Measurements from ENCODE around the gene ZC3H18.

ZC3H18 gene

GRCh38 chr16:88610080-88610479 lies 39.9 kb downstream of the ZC3H18 start:
- DNase-seq = no peak

- DNase-seq = no peak
These were observed 41.0 kb downstream of the ZC3H18 start for GRCh38 chr16:88610909-88611812.

- no peak for DNase-seq
These were observed 43.1 kb downstream of the ZC3H18 start for GRCh38 chr16:88613293-88613692.

DNA sequence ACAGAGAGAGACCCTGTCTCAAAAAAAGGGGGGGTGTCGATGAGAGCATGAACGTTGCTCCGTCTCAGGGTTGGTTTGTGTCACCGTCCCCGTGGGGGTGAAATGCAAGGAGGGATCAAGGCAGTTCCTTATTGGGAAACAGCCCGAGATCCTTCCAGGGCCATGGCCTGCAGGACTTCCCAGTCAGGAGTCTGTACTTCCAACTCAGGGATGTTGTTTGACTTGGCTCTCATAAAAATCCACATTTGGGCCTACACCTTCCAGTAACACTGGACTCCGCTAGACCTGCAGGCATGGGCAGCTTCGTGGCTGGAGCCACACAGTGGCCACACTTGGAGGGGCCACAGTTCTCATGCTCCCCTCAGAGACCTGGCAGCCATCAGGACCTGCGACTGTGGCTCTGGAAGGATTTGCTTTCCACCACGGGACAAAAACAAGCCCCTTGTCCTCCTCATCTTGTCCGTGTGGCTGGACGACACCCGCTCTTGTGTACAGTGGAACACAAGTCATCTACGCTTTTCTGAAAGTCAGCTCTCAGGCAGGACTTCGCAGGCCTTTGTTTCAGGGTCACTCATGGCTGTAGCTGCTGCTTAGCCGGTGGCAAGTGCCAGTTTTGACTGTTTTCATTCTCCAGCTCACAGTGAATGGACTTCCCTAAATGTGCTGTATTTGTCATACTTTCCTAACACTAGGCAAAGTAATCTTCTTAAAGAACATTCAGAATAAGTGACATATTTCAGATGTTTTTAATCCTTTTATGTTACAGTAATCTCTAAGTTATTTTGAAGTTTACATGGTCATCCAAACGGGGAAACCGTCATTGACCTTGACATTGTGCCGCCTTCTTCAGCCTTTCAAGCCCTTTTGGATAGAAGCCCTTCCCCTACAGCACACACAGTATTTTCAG lies 44.0 kb downstream of the ZC3H18 start:
- no peak for DNase-seq

- DNase-seq = no peak
These were observed 44.8 kb downstream of the ZC3H18 start for GRCh38 chr16:88614818-88615580.

DNA sequence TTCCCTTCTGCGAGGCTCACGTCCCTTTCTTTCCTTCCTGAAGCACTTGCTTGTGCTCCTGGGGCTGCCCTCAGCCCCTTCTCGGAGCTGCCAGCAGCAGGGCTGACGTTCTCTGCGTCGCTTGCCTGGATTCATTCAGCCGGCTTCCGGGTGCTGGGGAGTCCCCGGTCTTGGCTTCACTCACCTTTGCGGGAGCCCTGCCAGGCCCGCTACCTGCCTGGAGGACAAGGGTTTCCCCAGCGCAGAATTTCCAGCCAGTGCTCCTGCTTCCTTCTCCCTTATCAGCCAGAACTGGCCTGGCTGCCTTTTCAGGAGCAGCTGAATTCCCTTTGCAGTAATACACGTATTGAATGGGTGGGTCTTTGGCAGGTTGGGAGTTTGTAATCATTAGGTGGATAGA lies 46.1 kb downstream of the ZC3H18 start:
- no peak for DNase-seq

DNA sequence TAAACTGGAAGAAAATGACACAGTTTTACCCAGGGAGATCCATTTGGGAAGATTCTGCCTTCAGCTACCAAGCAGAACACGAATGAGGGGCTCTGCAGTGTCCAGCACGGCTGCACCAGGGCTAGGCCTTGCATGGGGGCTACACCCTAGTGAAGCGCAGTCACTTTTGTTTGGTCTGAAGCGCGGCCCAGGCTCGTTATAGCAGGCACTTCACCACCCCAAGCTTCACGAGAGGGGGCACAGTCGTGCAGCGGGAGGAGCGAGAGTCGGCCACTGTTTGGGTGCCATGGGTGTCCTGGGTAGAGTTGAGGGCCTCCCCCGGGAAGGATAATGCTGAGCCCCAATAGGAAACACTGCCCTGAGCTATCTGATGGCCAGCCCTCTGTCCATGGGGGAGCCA lies 46.5 kb downstream of the ZC3H18 start:
- DNase-seq = no peak

DNA sequence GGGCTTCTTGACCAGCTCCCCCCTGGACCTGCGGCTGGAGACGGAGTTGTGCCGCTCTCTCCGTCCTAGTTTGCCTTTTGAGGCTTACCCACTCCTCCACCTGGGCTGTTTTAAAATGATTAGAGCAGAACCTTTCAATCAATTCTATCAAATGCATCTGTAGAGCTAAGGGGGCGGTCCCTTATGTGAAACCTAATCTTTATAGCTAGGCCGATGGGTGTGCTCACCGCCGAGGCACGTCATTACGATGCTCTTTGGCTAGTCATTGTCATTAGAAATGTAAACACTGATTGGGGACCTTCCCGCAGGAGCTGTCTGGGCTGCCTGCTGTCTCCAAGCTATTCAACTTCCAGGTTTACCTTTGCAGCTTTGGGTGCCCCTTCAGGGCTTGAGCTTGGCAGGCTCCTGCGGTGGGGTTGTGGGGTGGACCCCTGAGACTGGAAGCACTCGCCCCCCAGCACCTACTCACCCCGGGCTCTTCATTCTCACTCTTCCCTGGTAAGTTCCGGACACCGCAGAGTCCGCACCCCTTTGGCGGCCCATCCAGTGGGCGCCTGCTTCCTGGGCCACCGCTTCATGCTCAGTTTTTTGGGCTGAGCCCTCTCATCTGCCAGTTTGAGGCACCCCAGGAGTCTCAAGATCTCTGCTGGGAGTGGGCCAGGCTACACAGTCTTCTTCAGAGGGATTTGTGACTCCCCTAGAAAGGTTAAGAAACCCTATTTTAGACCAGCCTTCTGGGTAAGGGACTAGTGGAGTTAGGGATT lies 47.2 kb downstream of the ZC3H18 start:
- no peak for DNase-seq

DNA sequence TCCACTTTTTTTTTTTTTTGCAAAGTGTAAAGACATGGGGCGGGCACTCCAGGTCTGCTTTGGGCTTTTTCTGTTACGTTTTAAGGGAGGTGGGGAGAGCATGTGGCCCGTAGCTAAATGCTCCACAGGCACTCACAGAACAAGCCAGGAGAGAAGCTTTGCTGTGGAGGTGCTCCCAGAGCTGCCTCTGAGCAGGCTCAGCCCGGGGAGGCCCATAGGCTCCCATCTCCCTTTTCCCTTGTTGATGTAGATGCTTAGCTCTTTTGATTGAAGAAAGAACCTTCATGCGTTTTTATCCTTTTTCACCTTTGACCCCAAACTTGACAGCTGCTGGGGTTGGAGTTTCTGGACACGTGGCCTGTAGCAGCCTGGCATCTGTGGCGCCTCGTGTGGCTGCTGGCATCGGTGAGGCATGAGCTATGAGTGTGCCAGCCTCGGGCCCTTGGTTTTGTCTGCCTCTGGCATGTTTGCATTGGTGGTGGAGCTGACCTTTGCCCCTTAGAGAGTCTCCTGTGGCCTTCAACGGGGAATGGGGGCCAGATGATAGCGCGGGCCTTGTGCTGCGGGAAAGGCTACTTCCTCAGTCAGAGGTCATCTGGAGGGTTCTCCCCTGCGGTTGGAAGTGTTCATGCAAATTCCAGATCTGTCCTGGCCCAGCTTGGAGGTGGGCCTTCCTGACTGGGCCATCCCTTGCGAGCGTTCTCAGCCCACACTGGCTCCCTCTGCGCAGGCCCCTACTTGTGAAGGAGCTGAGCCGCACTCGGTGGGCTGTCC lies 48.2 kb downstream of the ZC3H18 start:
- DNase-seq = no peak

GRCh38 chr16:88618956-88619667 lies 48.9 kb downstream of the ZC3H18 start:
- DNase-seq = no peak

- peak; percentile 69 for DNase-seq
These were observed 49.9 kb downstream of the ZC3H18 start for GRCh38 chr16:88619859-88620815.

GRCh38 chr16:88622125-88622524 lies 51.9 kb downstream of the ZC3H18 start:
- no peak for DNase-seq

GRCh38 chr16:88622866-88623265 lies 52.7 kb downstream of the ZC3H18 start:
- no peak for DNase-seq

DNA sequence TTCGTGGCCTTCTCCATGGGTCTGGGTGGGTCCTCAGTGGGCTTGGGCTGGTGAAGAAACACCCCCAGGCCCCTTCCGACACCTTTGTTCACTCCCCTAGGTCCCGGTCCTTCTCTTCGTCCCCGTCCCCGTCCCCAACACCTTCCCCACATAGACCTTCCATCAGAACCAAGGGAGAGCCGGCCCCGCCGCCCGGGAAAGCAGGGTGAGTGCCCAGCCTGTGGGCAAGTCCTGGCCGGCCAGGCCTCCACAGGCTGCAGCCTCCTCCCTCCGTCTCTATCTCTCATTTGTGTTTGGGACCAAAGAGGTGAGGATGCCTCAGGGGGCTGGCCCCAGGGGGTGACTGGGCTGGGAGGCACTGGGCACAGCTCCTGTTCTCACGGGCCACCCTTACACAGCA lies 53.7 kb downstream of the ZC3H18 start:
- DNase-seq = no peak

DNA sequence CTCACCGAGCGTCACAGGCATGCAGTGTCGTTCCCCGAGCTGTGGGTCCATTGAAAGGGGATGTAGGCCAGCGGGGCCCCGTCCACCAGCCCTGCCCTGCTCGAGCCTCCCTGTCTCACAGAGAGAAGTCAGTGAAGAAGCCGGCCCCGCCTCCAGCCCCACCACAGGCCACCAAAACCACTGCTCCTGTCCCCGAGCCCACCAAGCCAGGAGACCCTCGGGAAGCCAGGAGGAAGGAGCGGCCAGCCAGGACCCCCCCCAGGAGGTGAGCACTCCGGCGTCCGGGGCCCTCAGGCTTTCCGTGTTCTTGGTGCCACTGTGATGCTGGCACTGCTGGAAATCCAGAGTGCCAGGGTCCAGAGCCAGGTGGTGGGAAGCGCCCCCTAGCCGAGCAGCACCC lies 54.3 kb downstream of the ZC3H18 start:
- no peak for DNase-seq

GRCh38 chr16:88624977-88625576 lies 54.9 kb downstream of the ZC3H18 start:
- DNase-seq = no peak

- DNase-seq = no peak
These were observed 56.4 kb downstream of the ZC3H18 start for GRCh38 chr16:88626646-88627045.

DNA sequence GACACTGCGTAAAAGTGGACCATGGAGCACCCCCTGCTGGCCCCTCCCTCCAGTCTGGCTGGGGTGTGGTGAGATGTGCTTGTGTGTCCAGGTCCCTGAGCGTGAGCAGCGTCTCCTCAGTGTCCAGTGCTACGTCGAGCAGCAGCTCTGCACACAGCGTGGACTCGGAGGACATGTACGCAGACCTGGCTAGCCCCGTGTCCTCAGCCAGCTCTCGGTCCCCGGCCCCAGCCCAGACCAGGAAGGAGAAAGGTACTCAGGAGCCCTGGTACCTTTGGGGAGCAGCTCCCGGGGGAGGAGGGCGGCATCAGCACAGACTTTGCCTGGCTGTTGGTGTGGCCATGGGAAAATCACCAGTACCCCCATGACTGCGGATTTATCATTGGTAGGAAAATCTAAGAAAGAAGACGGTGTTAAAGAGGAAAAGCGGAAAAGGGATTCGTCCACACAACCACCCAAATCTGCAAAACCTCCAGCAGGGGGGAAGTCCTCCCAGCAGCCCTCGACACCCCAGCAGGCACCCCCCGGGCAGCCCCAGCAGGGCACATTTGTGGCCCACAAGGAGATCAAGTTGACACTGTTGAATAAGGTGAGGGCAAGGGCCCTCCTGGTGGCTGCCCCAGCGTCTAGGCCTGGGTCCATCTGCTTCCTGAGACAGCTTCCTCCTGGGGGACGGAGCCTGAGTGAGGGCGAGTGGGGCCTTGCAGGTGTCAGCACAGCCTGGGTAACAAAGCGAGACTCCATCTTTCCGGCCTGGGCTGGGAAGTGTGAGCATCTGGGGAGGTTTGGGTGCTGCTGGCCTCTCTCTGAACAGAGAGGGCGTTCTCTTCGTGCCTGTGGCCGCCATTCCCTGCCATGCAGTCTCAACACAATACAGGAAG lies 57.6 kb downstream of the ZC3H18 start:
- DNase-seq = no peak

All from CD4-positive, alpha-beta T cell treated with Interleukin-6 for 4 hours (primary cell).